Activated CD4-positive, alpha-beta T cell treated with anti-CD3 and anti-CD28 coated beads, Interleukin-2, Interleukin-4, amounts not matched to agents 100 ng/mL and 50 ng/mL, durations not matched to agents 16 hours and 8 hours (primary cell): ENCODE measurements around the gene RANBP3L.
A peak's percentile ranks its signal among the peaks of the same experiment; 100 is the strongest.
"Not testable (repeated sequence)": the region's sequence is repeated elsewhere in the genome, so short reads cannot be mapped to it uniquely, and the experiment has no call there.

Experiments used
- DNase-seq: peaks from one replicate; pipeline ENCODE4 v3.0.0-alpha.2; 2020; ENCODE audit warnings: low spot score

Gene RANBP3L, protein sequence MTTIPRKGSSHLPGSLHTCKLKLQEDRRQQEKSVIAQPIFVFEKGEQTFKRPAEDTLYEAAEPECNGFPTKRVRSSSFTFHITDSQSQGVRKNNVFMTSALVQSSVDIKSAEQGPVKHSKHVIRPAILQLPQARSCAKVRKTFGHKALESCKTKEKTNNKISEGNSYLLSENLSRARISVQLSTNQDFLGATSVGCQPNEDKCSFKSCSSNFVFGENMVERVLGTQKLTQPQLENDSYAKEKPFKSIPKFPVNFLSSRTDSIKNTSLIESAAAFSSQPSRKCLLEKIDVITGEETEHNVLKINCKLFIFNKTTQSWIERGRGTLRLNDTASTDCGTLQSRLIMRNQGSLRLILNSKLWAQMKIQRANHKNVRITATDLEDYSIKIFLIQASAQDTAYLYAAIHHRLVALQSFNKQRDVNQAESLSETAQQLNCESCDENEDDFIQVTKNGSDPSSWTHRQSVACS

DNA sequence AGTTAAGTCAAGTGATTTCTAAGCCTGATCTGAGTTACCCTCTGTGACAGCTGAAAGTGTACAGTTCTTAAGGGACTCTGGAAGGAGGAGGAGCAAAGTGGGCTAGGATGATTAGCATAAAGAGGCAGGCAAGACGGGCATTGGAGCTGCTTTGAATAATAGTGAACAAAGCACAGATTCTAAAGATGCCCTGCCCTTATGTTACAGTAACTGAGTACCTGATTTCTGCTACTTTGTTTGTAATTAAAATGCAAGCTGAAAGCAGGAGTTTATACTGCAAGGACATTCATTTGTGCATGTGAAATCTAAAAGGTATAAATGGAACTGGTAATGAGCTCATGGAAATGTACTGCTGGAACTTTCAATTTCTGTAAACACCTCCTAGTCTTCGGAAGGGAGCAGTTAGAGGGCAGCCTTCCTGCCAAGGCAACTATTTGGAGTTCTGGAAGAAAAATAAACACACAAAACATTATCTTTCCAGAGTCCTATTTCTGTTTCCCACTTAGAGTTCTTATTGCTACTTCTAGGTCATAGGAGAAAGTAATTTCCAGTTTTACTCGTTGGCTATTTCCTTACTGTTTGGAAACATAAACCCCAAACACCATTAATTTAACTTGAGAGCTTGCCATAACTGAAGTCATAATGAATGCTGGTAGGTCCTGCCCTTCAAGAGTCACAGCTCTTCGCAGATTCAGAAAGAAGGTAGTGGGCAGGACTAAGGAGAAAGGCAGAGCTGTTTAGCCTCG, at the start of gene RANBP3L:
Gene RANBP3L (minus strand): TSS at position 45 of the 746 bp plus-strand sequence. CDS start 486 bp downstream, outside the sequence.
- DNase-seq, result no peak

DNA sequence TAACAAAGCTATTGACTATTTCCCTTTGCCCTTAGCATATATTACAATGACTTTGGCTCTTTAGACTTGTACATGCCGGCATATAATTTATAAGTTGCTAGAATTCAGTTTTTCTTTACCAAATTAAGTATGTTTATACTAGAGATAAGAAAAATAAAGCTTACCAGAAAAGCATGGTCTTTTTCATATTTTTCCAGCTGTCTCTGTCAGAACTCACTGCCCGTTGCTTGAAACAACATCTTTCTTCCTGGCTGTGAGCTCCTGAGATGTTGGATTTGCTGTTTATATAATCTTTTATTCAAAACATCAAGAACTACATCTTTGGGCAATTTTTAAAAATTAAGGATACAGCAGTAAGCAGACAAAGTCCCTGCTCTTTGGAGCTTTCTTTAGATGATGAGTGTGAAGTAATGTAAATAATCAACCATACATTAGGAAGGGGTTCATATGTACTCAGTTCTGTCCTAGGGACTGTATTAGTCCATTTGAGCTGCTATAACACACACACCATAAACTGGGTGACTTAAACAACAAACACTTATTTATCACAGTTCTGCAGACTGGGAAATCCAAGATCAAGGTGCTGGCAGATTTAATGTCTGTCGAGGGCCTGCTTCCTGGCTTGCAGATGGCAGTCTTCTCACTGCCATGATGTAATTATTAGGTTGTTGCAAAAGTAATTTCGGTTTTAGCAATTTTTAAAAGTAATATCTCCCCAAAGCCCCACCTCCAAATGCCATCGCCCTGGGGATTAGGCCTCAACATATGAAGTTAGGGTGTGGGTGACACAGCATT, 45.4 kb upstream of the RANBP3L start:
- no peak for DNase-seq

DNA sequence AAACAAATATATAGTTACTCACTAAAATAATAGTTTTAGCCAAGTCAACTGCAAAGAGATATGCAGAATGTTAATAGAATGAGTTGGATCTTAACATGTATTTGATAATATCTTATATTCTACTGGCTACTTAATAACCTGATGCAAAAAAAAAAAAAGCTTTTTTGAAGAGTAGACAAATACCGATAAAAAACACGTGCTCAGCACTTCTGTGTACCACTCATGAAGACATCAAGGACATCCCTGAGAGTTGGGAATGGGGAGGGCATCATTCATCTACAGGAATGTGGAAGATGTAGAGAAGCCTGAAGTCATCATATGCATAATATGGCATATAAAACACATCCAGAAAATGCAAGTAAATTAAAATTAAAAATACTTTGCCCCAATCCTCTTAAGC, 43.2 kb upstream of the RANBP3L start:
- no peak for DNase-seq

DNA sequence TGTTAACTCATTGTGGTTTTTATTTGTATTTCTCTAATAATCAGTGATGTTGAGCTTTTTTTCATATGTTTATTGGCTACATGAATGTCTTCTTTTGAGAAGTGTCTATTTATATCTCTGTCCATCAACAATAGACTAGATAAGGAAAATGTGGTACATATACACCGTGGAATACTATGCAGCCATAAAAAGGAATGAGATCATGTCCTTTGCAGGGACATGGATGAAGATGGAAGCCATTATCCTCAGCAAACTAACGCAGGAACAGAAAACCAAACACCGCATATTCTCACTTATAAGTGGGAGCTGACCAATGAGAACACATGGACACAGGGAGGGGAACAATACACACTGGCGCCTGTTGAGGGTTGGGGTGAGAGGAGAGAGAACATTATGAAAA, 40.0 kb upstream of the RANBP3L start:
- DNase-seq, result not testable (repeated sequence)

DNA sequence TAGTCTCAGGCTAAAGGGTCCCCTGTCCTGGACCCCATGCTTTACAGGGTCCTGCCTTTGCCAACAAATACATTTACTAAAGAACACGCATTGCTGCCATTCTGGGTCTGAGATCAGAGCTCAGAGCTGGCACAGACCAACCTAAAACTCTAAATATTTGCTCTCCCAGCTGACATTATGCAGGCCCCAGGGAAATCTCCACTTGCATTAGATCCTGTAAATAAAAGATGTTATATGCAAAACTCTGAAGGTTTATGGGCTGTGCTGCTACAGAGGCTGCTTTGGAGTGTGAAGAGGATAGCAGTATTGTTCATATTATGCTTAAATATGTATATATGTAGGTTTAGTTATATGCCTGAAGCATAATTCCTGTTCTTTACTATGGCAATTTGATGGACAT, 35.9 kb upstream of the RANBP3L start:
- no peak for DNase-seq

DNA sequence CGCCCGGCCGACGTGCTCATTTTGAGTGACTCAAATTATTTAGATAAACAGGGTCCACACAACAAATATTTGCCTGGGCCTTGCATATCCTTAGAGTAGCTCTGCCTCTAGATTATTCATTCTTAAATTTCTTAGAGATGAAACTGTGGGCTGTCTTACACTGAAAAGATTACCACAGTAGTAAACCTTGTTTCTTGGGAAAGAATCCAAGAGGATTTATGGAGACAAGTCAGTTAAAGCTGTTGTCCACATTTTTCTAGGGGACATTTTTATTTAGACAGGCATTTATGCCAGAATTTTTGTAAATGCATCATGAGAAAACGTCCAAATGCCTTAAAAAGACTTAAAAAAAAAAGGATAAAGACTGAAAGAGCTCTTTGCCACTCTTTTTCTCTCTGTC, 32.6 kb upstream of the RANBP3L start:
- DNase-seq, result no peak

DNA sequence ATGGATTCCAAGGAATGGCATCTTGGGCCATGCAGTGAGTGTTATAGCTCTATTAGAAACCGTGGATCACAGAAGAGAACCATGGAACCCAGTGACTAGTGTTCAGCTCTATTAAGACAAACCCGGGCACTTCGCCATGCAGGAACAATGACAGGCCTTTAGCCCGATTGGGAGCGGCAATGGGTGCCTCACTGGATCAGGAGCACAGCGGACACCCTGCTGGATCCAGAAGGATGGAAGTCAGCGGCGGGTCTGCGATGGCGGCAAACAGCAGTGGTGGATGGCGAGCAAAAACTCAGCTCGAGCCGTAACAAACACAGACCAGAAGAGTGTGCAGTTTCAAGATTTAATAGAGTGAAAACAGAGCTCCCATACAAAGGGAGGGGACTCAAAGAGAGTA, 31.0 kb upstream of the RANBP3L start:
- DNase-seq, result not testable (repeated sequence)

DNA sequence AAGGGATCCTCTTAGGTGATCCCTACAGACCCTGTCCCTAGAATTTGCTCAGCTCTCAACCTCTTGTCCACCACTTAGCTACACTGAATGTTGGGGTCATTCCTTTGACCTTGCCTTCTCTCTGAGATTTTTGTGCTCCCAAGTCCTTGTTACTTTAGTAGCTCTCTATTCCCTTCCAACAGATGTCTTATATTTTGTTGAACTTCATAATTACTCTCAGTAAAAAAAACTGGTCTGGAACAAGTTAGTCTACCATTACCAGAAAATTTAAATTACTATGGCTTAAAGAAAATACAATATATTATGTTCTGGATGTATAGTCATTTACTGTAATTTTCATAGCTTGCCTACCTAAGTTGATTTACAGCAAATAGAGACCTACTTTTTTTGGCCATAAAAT, 23.5 kb upstream of the RANBP3L start:
- DNase-seq, result no peak

DNA sequence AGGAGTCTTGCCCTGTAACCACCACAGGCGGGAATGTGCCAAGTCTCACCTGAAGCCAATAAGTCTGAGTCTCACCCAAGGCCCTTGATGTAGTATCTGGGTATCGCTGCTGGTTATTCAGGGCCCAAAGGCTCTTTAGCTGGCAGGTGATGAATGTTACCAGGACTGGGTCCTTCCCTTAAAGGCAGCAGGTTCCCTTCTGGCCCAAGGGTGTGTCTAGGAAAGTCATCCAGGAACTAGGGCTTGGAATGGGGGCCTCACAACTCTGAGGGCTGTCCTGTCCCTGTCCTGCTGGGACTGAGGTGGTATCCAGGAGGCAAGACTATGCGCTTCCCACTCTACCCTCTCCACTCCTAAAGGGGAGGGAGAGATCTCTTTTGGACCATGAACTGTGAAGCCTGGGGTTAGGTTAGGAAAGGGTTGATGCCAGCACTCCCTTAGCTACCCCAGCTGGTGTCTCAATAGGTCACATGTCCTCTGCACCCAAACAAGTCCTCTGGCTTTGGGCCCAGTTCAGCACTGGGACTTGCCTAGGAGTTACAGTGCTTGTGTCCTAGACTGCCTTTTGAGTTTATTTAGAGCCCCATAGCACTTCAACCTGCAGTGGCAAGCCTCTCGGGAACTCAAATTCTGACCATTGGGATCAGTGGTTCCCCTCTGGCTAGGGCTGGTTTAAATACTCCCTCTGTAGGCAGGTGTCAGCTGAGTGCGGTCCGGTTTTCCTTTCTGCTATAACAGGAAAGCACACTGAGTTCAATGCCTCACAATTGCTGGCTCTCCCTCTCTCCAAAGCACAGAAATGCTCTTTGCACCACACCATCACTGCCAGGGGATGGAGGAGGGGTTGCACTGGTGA, 22.5 kb upstream of the RANBP3L start:
- DNase-seq, result no peak

DNA sequence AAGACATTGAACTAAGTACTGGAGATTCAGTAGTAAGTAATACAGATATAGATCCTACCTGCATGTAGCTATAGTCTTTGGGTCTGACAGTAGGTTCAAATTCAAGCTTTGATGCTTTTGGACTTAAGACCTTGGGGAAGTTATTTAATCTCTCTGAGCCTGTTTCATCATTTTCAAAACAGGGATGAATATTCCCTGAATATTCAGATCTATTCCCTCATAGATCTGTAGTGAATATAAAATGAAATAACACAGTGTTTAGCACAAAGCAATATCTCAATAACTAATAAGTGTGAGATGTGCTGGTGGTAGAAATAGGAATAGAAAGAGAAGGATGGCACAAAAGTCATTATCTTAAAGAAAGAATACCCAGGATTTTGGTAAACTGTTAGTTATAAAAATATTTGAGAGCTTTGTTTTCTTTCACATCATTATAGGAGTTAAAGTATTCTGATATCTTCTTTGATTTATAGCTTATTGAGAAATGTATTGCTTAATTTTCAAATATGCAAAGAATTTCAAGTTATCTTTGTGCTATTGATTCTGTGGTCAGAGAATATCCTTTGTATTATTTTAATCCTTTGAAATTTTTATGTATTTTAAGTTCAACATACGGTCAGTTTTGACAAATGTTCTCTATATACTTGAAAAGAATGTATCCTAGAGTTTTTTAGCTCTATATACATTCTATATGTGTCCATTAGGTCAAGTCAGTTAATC, 11.4 kb upstream of the RANBP3L start:
- no peak for DNase-seq

DNA sequence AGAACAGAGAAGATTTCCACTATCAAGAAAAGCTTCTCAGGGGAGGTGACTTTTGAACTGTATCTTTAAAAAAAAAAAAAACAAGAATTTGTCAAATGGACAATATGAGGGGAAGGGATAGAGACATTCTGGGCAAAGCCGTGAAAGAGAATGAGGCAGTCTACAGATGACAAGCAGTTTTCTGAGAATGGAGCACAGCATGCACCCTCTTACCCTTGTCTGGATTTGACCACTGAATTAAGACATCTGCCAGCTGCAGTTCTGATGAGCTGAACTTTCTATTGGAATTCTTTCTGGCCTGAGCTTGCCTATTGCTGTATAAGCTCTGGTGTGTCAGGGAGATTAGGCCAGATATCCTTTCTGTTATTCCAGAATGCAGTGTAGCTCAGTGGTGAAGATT, 10.3 kb upstream of the RANBP3L start:
- no peak for DNase-seq

DNA sequence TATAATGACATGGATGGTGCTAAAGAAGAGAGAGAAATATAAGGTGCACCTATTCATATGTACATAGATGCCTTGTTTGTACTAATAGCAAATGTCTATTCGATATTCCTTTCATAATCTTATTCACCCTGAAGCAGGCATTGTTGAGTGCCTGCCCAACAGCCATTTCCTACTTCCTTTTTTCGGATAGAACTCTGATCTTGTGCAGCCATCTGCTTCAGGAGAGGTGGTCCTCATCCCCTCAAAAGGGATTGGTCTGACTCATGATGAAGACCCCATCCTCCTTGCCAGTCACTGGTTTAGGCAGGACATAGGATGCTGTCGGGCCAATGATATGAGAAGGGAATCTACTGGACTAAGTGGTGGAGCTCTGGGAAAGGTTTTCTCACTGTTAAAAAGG, 8.4 kb upstream of the RANBP3L start:
- no peak for DNase-seq

DNA sequence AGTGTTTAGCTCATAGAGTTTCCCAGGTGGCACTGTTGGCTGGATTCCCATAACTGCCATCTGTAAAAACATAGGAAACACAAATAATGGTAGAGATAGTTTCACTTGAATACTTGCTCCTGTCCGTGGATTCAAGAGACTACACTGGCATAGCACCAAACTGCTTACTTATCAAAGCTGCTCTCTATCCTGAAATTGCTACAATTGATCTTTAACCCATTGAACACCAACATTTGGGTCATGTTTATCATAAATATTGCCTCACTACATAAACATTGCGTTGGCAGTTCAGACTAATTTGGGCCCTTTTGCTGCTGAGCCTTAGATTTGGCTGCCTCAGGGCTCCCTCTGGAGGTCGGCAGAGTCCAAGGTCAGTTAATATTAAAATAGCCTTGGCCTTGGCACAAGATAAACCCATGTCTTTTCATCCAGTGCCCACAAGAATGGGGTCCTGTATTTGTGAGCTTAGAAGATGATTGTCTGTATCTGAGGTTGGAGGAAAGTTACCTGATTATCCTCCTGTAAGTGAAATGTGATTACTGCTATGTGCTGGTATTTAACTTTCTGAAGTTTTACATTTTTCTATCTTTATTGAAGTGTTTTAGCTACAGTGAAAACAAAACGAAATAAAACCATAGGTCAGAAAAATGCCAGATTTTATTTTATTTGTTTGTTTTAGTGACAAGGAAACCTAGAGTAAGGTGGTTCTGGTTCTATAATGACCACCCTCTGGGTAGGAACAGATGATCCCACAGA, 4.0 kb upstream of the RANBP3L start:
- DNase-seq, result peak; percentile 25

DNA sequence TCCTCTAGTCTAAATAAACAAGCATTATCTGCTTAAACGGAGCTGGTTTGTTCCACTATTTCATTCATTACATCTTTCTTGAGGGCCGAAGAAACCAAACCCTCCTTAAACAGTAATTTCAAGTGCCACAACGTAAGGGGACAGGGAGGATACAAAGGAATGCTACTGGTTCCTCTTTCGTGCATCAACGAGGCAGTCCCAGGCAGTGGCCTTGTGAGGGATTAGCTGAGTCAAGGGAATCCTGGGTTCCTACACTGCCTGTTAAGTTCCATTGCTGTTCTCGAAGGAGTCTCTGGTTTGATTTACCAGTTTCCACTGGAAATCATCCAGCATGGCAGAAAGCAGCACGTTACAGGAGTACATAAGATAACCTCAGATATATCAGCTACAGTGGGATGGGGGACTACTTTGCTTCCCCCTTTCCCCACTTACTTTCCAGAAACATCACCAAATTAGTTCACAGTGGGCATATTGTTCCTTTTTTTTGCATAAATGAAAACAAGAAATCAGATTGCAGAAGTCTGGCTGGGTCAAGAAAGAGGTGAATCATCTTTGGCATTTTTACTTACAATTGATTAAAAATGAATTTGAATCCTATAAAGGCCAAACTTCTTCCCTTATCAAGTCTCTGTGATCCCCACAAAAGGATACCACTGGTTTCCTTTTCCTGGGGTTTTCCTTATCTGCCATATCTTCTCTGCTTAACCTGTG, 2.5 kb upstream of the RANBP3L start:
- DNase-seq, result no peak

DNA sequence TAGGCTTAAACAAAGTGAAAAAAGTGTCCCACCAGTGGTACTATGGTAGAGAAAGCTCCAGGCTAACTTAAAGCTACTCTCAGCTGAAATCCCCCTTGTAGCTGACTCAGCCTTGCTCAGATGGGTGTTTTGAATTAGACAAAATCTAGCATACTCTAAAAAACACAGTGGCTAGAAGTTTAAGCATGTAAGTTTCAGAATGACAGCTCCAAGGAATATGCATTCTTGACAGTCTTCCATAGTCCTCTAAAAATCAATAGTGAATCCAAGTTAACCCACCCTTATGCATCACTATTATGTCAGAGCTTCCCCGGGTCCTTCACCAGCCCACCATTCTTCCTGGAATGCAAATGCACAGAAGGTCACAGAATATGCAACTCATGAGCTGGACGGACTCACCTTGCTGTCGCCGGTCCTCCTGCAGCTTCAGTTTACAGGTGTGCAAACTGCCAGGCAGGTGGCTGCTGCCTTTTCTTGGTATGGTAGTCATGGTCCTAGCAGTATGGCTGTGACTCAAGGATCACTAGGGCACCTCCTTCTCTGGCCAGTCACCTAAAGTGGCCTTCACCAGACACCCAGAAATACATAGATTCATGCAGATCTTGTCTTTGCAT, 668 bp downstream of the RANBP3L start:
- no peak for DNase-seq

DNA sequence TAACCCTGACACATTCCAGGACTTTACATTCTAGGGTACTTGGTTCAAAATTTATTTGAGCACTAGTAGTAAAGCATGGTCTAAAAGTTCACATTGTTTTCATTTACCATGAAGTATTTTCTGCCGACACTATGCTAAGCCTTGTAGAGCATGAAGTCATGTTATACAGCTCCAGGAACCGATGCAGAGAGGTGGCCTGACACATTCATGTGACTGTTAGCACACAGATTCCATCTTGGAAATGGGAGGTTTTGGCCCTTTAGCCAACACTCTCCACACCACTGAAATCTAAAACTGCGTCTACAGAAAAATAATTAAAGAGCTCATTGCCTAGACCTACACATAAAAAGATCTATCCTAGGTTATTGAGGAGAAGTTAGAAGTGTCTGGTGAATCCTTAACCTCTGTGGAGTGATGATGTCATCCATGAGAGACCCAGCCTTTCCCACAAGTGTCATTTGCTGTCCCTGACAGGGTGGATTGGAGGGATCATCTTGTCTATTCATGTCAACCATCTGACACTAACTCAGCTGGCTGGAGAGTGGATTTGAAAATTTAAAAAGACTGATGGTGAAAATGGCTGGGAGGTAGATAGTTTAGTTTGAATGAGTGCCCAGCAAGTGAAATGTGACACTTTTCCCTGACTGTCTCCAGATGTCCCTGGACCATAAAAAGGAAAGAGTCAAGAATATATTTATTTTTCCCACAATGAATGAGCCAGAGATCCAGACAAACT, 1.3 kb downstream of the RANBP3L start:
- no peak for DNase-seq

DNA sequence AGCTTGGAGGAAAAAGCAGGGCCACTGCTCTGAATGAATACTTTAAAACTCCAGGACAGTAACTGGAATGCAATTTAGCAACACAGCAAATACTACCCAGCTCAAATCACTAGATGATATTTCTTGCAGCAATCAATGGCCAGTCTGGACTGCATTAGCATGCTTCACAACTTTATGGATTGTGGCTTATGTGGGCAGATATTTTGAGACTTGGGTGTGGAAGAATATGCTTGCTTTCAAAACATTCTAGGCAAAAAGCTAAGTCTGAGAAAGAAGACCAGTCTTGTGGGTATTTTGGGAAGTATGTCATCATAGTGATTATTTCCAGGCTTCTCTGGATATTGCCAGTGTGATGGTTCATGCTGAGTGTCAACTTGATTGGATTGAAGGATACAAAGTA, 3.1 kb downstream of the RANBP3L start:
- DNase-seq, result no peak

DNA sequence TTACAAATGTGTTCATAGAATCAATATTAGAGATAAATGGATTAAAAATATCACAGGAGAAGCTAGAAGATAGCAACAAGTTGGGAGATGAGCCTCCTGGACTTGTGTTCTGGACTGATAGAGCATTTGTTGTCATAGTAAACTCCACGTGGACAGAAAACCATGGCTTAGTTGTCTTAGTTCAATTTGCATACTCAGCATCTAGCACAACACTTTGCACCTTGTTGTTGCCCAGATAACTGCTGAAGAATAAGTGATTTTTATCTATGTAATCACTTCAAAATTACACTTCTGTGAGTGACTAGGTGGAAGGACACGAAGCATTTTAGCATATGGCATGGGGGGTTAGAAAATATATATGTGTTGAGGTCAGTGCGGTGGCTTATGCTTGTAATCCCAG, 4.0 kb downstream of the RANBP3L start:
- no peak for DNase-seq
